HG03280 (cell line): ENCODE measurements around the gene B4GALNT1.
A peak's percentile ranks its signal among the peaks of the same experiment; 100 is the strongest.
"Not testable (repeated sequence)": the region's sequence is repeated elsewhere in the genome, so short reads cannot be mapped to it uniquely, and the experiment has no call there.

Experiments
- ATAC-seq: cut with Tn5 transposase; IDR thresholded peaks from one replicate; pipeline ENCODE4 v1.9.1; 2021; ENCODE audit warnings: mild to moderate bottlenecking, moderate library complexity; ENCODE audit not compliant: unreplicated experiment

The B4GALNT1 gene

DNA sequence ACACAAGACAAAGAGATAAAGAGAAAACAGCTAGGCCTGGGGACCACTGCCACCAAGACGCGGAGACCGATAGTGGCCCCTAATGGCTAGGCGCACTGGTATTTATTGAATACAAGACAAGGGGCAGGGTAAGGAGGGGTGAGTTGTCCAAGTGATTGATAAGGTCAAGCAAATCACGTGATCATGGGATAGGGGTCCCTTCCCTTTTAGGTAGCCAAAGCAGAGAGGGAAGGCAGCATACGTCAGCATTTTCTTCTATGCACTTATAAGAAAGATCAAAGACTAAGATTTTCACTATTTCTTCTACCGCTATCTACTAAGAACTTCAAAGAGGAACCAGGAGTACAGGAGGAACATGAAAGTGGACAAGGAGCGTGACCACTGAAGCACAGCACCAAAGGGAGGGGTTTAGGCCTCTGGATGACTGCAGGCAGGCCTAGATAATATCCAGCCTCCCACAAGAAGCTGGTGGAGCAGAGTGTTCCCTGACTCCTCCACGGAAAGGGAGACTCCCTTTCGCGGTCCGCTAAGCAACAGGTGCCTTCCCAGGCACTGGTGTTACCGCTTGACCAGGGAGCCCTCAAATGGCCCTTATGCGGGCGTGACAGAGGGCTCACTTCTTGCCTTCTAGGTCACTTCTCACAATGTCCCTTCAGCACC is 43.9 kb downstream of the B4GALNT1 start:
- not testable (repeated sequence) for ATAC-seq

GRCh38 chr12:57586832-57587429 is 46.1 kb downstream of the B4GALNT1 start:
- ATAC-seq = no peak

GRCh38 chr12:57586128-57586527 is 46.9 kb downstream of the B4GALNT1 start:
- no peak for ATAC-seq

- no peak for ATAC-seq
These were observed 47.8 kb downstream of the B4GALNT1 start for GRCh38 chr12:57585156-57585555.

DNA sequence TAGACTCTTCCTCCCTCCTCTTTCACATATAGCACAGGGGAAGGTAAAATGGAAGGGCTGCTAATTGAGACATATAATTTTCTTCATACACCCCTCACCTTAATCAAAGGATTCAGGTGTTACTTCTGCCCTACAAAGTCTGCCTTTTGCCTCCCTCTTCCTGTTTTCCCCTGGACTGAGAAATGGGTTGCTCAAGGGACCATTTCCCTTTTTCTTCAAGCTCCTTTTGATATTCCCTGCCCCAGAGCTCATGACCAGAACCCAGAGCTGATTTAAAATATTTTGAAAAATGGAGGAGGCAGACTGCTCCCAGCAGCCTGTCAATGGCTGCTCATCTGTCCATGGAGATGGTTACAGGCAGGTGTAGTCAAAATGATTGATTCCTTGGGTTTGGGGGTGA is 48.3 kb downstream of the B4GALNT1 start:
- no peak for ATAC-seq

GRCh38 chr12:57584050-57584449 is 49.0 kb downstream of the B4GALNT1 start:
- no peak for ATAC-seq

DNA sequence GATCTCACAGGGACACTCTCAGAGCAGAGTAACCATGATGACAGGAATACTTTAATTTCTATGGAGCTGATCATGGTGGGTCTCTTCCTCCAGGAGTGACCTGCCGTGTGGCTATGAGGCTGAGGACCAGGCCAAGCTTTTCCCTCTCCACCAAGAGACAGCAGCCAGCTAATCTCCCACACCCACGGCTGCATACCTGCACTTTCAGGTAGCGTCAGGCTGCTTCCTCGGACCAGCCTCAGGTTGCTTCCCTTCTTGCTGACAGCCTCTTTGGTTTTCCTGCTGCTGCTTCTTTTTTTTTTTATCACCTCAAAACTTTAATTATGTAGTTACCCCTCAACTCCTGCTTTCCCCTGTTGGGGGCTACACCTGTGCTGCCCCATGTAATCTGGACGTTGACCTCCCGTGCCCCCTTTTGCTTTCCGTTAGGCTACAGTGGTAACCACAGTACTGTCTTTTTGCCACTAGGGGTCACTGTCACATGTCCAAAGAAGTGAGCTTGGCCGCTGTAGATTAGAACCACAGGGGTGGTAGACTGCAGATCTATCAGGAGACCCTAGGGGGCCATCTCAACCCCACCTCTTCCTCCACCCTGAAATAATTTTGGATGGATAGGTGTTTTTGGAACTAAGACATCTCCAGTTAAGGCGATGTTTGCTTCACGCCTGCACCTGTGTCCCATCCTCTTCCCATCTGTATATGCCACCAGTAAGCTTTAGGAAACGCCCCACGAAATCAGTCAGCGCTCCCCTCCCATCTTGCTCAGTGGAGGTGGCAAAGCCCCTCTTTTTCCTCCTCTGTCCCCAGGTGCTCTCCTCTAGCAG is 49.8 kb downstream of the B4GALNT1 start:
- ATAC-seq = peak; percentile 94

DNA sequence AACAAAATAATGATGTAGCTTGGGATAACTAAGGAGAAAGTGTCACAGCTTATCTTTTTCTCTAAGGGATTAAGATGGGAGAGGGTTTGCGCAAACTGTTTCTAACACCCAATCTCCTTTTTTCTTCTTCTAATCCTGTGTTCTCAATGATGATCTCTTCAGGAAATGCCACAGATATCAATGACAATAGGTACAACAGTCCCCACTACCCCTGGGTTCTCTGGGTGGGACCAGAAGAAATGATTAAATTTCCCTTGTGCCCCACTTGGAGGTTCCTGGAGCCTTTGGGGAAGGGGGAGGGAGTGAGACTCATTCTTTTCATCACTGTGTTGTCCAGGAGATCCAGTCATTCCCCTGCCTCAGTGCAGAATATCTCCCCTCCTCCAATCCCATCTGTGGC is 50.6 kb downstream of the B4GALNT1 start:
- no peak for ATAC-seq

GRCh38 chr12:57581802-57582201 is 51.2 kb downstream of the B4GALNT1 start:
- no peak for ATAC-seq

GRCh38 chr12:57580466-57580795 is 52.6 kb downstream of the B4GALNT1 start:
- ATAC-seq = no peak

DNA sequence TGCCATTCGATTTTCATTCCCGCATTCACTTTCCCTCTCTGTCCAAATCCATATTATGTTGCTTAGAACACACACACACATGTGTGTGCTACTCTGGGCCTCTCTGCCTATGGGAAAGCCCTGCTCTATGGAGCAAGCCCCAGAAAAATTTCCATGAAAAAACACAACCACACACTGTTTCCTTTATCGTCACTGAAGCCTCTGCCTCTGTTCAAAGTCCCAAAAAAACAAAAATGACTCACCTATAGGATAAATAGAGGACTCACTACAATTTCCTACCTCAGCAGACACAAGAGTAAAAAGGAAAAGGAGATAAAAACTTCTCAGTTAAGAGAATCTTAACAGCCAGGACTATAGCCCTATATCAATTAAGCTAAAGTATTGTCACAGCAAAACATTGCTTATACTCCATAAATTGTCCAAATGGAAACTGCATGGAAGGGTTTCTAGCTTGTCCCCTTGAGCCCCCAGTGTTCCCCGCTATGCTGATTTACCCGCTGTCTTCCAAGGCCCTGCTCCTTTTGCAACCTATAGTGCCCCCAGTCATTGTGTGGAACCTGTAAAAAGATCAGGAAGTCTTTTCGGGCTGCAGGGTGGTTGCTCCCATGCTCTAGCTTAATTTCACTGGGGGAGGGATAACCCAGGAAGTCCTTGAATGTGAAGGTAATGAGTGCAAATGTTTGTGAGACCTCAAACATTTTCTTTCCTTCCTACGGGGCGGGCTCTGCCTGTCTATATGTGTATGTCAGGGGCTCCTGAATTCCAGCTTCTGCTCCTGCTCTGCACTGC is 53.1 kb downstream of the B4GALNT1 start:
- no peak for ATAC-seq

DNA sequence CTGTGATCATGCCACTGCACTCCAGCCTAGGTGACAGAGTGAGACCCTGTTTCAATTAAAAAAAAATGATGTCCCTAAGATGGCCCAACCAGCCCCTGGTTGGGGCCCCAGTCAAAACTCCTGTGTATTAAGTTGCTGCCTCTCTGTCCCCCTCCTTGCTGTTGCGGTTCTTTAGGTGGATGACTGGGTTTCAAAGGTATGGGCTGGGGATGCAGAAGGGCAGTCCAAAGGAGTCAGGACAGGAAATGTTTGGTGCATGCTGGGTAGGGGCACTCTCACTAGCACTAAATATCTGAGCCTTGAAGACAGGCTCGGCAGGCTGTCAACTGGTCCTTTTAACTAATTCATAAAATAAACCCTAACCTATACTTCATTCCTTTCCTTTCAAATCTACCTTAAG is 54.0 kb downstream of the B4GALNT1 start:
- ATAC-seq = no peak

DNA sequence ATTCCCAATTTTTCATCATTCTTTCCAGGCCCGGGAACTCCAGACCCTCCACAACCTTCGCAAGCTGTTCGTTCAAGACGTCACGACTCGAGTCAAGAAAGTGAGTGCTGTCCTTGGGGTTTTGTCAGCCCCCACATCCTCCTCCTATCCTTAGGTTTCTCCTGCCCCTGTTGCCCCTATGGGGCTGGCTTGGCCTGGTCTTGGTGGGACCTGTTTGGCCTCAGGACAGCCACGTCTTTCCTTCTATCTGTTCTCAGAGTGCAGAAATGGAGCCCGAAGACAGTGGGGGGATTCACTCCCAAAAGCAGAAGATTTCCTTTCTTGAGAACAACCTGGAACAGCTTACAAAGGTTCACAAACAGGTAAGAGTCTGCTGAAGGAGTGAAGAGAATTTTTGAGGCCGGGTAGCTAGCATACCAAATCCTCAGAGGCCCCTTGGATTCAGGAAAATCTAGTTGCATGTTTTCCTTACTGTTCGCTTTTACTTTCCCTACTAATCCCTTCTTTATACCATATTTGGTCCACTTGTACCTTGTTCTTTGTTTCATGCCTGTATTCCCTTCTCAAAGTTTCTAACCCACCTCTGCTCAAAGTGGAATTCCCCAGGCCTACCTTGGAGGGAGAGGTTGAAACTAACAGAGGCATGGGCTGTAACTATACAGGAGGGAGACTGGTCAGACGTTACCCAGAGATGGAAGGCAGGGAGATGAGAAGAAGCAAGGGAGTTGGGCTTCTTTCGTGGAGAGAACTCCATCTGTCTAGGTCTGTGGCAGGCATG is 54.8 kb downstream of the B4GALNT1 start:
- no peak for ATAC-seq

- ATAC-seq = no peak
These were observed 56.3 kb downstream of the B4GALNT1 start for GRCh38 chr12:57576613-57577160.
